Activated CD8-positive, alpha-beta memory T cell treated with anti-CD3 and anti-CD28 coated beads, Interleukin-2, amount 10 ng/mL, durations not matched to agents 7 days and 5 days (primary cell): ENCODE data around the gene HSD17B4. TPM values are rescaled to one million over a fixed set of nuclear protein-coding genes. Genes with fewer than 3 reads are reported as not detected.
"Not testable (repeated sequence)": the region's sequence is repeated elsewhere in the genome, so short reads cannot be mapped to it uniquely, and the experiment has no call there.

Experiments
- ATAC-seq: fragments of 150-1000 bp; cut with Tn5 transposase; one replicate; pipeline ENCODE4 v1.10.0; 2021; ENCODE audit warnings: moderate library complexity
- CTCF ChIA-PET: fragments of 350-600 bp; sonication (Branson Sonifier 250); formaldehyde crosslinking; loops from one replicate; lab custom pipeline; 2021; ENCODE audit warnings: antibody characterized with exemption; lab: Charles Lee
- DNase-seq: peaks from one replicate; pipeline ENCODE4 v3.0.0-alpha.2; 2020
- H3K27ac Mint-ChIP-seq: one replicate; pipeline ENCODE4 v1.8.0; 2021; ENCODE audit warnings: mild to moderate bottlenecking, mixed read lengths
- H3K27me3 Mint-ChIP-seq: one replicate; pipeline ENCODE4 v1.8.0; 2021; ENCODE audit warnings: mixed read lengths
- H3K36me3 Mint-ChIP-seq: one replicate; pipeline ENCODE4 v1.8.0; 2021; ENCODE audit warnings: mild to moderate bottlenecking, mixed read lengths
- H3K4me1 Mint-ChIP-seq: one replicate; pipeline ENCODE4 v1.8.0; 2021; ENCODE audit warnings: mixed read lengths
- H3K4me3 Mint-ChIP-seq: one replicate; pipeline ENCODE4 v1.8.0; 2021; ENCODE audit warnings: mild to moderate bottlenecking, moderate library complexity, mixed read lengths
- H3K9me3 Mint-ChIP-seq: one replicate; pipeline ENCODE4 v1.8.0; 2022; ENCODE audit warnings: low read depth, mixed read lengths
- total RNA-seq, 2 experiments: library from RNA; stranded (reverse); gene quantifications; one replicate each; pipeline ENCODE4 v1.2.3, GENCODE V29; 2021

Gene HSD17B4
- total RNA-seq, 2 experiments from 2014 or later = 62.0 to 88.0 TPM

DNA sequence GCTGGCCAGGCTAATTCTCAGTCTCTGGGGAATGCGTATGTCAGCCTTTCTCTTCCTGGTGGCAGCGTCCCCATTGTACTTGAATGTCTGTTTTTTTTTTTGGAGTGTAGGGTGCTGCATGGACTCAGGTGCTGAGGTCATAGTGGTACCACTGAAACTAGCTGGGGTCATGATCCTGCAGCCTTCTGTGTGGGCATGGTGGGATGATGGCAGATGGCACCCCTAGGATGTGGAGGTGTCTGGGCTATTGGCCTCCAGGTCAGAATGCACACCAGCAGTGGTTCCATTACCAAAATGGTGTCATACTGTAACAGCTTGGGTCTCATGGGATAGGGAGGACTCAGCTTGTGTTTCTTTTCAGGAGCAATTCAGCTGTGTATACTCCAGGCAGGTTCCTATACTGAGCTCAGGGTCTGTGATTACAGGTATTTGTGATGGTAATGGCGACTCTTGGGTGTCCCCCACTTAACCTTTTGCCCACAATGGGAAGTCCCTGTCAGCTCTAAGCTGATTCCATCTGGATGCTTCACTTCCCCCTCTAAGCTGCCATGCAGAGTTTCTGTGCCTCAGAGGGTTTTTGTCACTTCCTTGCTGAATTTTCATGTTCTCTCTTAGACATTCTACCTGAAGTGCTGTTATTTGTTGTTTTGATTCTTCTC is 17.9 kb downstream of the HSD17B4 start:
- Mint-ChIP-seq H3K27ac (no peak overlapping the region), H3K27me3 (no peaks in the 10 kb centered on the region), H3K9me3 (peaks cover 22% of the 10 kb centered on the region), H3K36me3 (peaks cover 45% of the 10 kb centered on the region), H3K4me1 (peaks cover 2% of the 10 kb centered on the region), H3K4me3 (no peak overlapping the region)
- ATAC-seq (no peak), DNase-seq (no peak)
- CTCF ChIA-PET = interaction anchor here (0.9 to 1.6 kb wide), 7 partner anchors 8 to 26 kb away, joined by 3 to 5 read pairs (median 3); no protein-coding TSS in a partner anchor

DNA sequence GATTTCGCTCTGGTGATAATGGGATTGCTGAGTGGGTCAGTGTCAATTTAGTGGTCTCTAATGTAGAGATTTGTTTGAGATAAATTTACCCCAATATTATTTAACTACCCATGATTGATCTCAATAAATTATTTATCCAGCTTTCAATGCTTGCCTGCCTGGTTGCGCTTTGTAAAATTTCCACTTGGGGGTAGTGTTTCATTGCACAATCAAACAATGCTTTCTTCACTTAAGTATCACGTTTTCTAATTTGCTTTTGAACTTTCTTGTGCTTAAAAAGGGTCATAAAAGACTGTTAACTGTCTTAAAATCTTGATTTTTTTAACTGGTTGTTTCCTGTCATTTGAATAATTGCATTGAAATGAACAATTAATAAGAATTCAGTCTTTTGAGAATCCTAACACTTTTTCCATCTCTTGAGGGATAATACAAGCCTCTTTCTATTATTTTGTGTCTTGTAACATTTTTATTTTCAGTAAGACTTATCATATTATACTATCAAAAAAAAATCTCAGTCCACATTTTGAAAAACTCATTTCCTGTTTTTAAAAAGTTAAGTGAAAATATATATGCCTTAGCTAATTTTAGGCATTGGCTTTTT is 18.7 kb downstream of the HSD17B4 start:
- no peak overlapping the region for H3K27ac Mint-ChIP-seq
- CTCF ChIA-PET = interaction anchor here (0.9 to 1.6 kb wide), 7 partner anchors 8 to 25 kb away, joined by 3 to 5 read pairs (median 3); no protein-coding TSS in a partner anchor
- no peak overlapping the region for H3K4me3 Mint-ChIP-seq
- no peaks in the 10 kb centered on the region for H3K27me3 Mint-ChIP-seq
- DNase-seq (no peak), ATAC-seq (no peak)
- peaks cover 2% of the 10 kb centered on the region for H3K4me1 Mint-ChIP-seq
- H3K9me3 Mint-ChIP-seq = peaks cover 22% of the 10 kb centered on the region
- H3K36me3 Mint-ChIP-seq = peaks cover 40% of the 10 kb centered on the region

DNA sequence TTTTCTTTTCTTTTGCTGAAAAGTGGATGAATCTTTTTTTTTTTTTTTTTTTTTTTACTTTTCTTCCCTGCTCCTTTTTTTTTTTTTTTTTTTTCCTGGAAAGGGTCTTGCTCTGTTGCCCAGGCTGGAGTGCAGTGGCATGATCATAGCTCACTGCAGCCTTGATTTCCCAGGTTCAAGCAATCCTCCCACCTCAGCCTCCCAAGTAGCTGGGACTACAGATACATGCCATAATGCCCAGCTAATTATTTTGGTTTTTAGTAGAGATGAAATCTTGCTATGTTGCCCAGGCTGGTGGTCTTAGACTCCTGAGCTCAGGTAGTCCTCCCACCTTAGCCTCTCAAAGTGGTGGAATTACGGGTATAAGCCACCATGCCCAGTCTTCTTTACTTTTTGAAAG is 20.9 kb downstream of the HSD17B4 start:
- Mint-ChIP-seq H3K4me1 (no peaks in the 10 kb centered on the region), H3K27me3 (no peaks in the 10 kb centered on the region), H3K36me3 (peaks cover 24% of the 10 kb centered on the region), H3K9me3 (peaks cover 9% of the 10 kb centered on the region), H3K27ac (no peak overlapping the region), H3K4me3 (no peak overlapping the region)
- DNase-seq (no peak), ATAC-seq (no peak)
- CTCF ChIA-PET = interaction anchor here (0.7 to 1.0 kb wide), 2 partner anchors 47 to 293 kb away, joined by 3 read pairs; no protein-coding TSS in a partner anchor

DNA sequence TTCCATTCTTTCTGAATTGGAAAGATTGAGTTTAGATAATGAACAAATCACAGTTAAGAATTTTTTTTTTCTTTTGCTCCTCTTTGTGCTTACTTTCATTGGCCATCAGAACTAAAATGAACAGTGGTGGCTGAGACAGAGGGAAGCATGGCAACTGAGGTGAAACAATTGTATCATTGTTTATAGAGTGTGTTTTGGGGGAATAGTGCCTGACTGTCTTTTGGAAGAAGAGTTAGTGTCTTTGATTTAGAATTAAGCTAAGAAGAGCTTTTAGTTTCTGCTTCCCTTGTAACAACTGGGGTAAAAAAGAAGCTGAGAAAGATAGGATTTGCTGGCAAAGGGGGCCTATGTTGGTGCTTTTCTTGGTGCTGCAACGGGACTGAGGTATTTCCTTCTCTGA is 24.0 kb downstream of the HSD17B4 start:
- no peaks in the 10 kb centered on the region for H3K27me3 Mint-ChIP-seq
- no peak overlapping the region for H3K27ac Mint-ChIP-seq
- peaks cover 16% of the 10 kb centered on the region for H3K36me3 Mint-ChIP-seq
- DNase-seq (no peak), ATAC-seq (no peak)
- no peaks in the 10 kb centered on the region for H3K9me3 Mint-ChIP-seq
- no peak overlapping the region for H3K4me3 Mint-ChIP-seq
- CTCF ChIA-PET = no interaction called here
- no peaks in the 10 kb centered on the region for H3K4me1 Mint-ChIP-seq

DNA sequence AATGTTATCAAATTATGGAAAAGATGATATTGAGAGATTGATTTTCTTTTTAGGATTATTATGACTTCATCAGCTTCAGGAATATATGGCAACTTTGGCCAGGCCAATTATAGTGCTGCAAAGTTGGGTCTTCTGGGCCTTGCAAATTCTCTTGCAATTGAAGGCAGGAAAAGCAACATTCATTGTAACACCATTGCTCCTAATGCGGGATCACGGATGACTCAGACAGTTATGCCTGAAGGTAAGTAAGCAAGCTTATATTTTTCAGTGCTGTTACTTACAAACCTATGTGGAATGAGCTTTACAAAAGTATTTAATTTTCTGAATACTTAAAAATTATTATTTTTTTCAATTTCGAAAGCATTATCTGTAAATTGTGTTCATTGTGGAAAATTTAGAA is 26.5 kb downstream of the HSD17B4 start:
- Mint-ChIP-seq H3K36me3 (peaks cover 16% of the 10 kb centered on the region), H3K4me3 (no peak overlapping the region), H3K27me3 (no peaks in the 10 kb centered on the region), H3K9me3 (no peaks in the 10 kb centered on the region), H3K4me1 (no peaks in the 10 kb centered on the region), H3K27ac (no peak overlapping the region)
- CTCF ChIA-PET = interaction anchor here (1.3 kb wide), 1 partner anchor 8 kb away, joined by 5 read pairs; no protein-coding TSS in a partner anchor
- ATAC-seq = no peak
- DNase-seq = no peak

DNA sequence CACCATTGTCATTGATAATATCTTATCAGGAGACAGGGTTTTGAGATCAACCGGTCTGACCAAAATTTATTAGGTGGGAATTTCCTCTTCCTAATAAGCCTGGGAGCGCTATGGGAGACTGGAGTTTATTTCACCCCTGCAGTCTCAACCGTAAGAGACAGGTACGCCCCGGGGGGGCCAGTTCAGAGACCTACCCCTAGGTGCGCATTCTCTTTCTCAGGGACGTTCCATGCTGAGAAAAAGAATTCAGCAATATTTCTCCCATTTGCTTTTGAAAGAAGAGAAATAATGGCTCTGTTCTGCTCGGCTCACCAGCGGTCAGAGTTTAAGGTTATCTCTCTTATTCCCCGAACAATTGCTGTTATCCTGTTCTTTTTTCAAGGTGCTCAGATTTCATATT is 28.3 kb downstream of the HSD17B4 start:
- peaks cover 22% of the 10 kb centered on the region for H3K36me3 Mint-ChIP-seq
- H3K4me3 Mint-ChIP-seq, H3K4me1 Mint-ChIP-seq, ATAC-seq, H3K27me3 Mint-ChIP-seq, CTCF ChIA-PET, H3K27ac Mint-ChIP-seq, DNase-seq, H3K9me3 Mint-ChIP-seq: not testable (repeated sequence)

DNA sequence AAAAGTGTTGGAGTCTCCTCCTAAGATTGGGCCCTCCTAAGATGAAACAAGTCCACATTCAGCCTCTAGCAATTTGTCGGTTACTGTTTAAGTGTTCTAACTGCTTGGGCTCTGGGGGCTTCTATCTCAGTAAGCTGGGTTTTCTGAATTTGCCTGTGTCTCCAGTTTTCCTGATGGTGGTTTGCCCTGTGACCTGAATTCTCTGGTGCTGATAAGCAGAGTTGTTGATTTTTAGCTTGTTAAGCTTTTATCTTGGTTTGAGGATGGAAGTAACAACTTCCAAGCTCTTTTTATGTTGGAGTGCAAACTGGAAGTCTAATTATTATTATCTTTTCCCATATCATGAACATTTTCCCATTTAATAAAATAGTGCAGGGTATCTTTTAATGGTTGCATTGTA is 30.9 kb downstream of the HSD17B4 start:
- H3K27me3 Mint-ChIP-seq = no peaks in the 10 kb centered on the region
- no peaks in the 10 kb centered on the region for H3K4me1 Mint-ChIP-seq
- CTCF ChIA-PET = interaction anchor here (0.9 to 1.3 kb wide), 2 partner anchors 13 to 127 kb away, joined by 3 read pairs; partner anchors contain the start of gene TNFAIP8

DNA sequence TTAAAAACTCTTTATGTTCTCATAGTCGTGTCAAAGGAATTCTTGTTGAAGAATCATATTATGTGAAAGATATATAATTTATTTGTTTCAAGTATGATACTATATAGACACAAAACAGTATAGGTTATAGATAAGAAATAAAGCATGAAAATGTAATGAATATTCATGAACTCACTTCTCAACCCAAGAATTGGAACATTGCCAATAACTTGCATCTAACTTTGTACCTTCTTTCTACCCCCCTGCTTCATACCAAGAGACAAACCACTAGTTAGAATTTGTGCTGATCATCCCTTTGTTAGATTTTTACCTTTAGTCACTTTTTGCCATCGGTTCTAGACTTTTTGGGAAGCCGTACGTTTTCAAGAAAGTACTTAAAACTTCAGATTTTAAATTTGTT is 32.6 kb downstream of the HSD17B4 start:
- CTCF ChIA-PET = no interaction called here
- Mint-ChIP-seq H3K4me3 (no peak overlapping the region), H3K4me1 (no peaks in the 10 kb centered on the region), H3K27ac (no peak overlapping the region), H3K27me3 (no peaks in the 10 kb centered on the region), H3K36me3 (peaks cover 24% of the 10 kb centered on the region), H3K9me3 (no peaks in the 10 kb centered on the region)
- no peak for ATAC-seq
- no peak for DNase-seq

More for the DNA sequence above, 30.9 kb downstream of the HSD17B4 start:
- no peak for DNase-seq
- Mint-ChIP-seq H3K4me3 (no peak overlapping the region), H3K9me3 (no peaks in the 10 kb centered on the region), H3K36me3 (peaks cover 24% of the 10 kb centered on the region), H3K27ac (no peak overlapping the region)
- ATAC-seq = no peak

DNA sequence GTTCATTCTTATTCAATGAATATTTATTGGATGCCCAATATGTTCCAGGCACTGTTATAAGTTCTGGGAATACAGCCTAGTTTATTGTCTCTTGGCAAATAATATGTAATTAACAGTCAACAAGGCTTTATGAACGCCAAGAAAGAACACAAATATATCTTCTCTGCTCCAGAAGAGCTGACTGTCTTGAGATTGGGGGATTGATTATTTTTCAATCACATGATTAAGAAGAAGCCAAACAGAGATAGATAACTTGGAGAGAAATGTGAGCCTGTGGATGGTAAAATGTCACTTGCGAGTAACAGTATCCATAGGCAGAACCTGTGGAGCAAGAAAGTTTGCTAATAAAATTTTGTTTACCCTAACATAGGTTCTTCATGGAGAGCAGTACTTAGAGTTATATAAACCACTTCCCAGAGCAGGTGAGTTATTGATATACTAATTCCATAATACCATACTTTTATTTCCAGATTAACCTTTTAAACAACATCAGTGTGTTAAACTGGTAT is 49.4 kb downstream of the HSD17B4 start:
- CTCF ChIA-PET = no interaction called here
- H3K4me3 Mint-ChIP-seq = no peak overlapping the region
- H3K27ac Mint-ChIP-seq = no peak overlapping the region
- no peaks in the 10 kb centered on the region for H3K4me1 Mint-ChIP-seq
- peaks cover 39% of the 10 kb centered on the region for H3K36me3 Mint-ChIP-seq
- DNase-seq = no peak
- no peaks in the 10 kb centered on the region for H3K27me3 Mint-ChIP-seq
- no peak for ATAC-seq
- H3K9me3 Mint-ChIP-seq = peaks cover 10% of the 10 kb centered on the region

DNA sequence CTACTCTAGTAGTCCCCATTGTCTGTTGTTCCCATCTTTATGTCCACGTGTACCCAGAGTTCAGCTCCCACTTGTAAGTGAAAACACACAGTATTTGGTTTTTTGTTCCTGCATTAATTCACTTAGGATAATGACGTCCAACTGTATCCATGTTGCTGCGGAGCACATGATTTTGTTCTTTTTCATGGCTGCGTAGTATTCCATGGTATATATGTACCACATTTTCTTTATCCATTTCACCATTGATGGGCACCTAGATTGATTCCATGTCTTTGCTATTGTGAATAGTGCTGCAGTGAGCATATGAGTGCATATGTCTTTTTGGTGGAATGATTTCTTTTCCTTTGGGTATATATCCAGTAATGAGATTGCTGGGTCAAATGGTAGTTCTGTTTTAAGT is 51.6 kb downstream of the HSD17B4 start:
- H3K36me3 Mint-ChIP-seq = peaks cover 44% of the 10 kb centered on the region
- ATAC-seq, H3K4me3 Mint-ChIP-seq, H3K27ac Mint-ChIP-seq, H3K9me3 Mint-ChIP-seq, H3K27me3 Mint-ChIP-seq, CTCF ChIA-PET, DNase-seq, H3K4me1 Mint-ChIP-seq: not testable (repeated sequence)

DNA sequence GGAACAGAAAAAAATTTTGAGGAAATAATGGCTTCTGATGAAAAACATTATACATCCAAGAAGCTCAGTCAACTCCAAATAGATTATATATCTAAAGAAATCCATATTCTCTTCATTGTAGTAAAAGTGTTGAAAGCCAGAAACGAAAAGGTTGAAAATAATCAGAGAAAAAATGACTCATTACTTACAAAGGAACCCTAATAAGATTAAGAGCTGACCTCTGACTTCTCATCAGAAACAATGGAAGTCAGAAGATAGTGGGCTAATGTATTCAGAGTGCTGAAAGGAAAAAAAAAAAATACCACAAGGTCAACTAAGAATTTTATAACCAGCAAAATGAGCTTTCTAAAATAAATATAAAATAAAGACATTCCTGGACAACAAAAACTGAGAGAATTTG is 60.0 kb downstream of the HSD17B4 start:
- CTCF ChIA-PET = no interaction called here

DNA sequence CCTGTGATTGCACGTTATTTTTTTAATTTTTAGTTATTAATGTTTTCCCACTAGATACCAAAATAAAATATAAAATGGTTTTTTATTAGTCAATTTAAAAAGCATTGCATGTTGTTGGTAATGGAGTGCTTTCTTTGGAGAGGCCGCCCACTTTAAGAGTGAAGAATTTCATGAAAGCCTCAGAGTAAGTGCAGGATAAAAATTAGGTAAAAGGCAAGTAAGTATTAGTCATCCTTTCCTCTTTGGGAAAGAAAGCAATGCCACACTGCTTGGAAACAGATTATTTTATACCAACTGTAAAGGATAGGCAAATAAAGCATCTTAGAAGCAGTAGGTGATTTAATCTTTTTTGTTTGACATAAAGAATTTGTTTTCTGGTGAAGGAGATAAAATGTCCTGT is 62.9 kb downstream of the HSD17B4 start:
- CTCF ChIA-PET = no interaction called here
- ATAC-seq (no peak), DNase-seq (no peak)
- H3K36me3 Mint-ChIP-seq = peaks cover 20% of the 10 kb centered on the region
- H3K9me3 Mint-ChIP-seq = no peaks in the 10 kb centered on the region
- no peak overlapping the region for H3K27ac Mint-ChIP-seq
- H3K27me3 Mint-ChIP-seq = no peaks in the 10 kb centered on the region
- no peaks in the 10 kb centered on the region for H3K4me1 Mint-ChIP-seq
- no peak overlapping the region for H3K4me3 Mint-ChIP-seq

More for the DNA sequence above, 60.0 kb downstream of the HSD17B4 start:
- no peak overlapping the region for H3K27ac Mint-ChIP-seq
- peaks cover 27% of the 10 kb centered on the region for H3K36me3 Mint-ChIP-seq
- no peak for DNase-seq
- ATAC-seq = no peak
- no peak overlapping the region for H3K4me3 Mint-ChIP-seq
- H3K27me3 Mint-ChIP-seq = no peaks in the 10 kb centered on the region
- no peaks in the 10 kb centered on the region for H3K9me3 Mint-ChIP-seq
- no peaks in the 10 kb centered on the region for H3K4me1 Mint-ChIP-seq

DNA sequence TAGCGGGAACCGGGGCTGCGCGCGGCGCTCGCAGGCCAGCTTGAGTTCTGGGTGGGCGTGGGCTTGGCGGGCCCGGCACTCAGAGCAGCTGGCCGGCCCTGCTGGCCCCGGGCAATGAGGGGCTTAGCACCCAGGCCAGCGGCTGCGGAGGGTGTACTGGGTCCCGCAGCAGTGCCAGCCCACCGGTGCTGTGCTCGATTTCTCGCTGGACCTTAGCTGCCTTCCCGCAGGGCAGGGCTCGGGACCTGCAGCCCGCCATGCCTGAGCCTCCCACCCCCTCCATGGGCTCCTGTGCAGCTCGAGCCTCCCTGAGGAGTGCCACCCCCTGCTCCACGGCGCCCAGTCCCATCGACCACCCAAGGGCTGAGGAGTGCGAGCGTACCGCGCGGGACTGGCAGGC is 64.8 kb downstream of the HSD17B4 start:
- H3K4me3 Mint-ChIP-seq, DNase-seq, H3K4me1 Mint-ChIP-seq, H3K27ac Mint-ChIP-seq, H3K27me3 Mint-ChIP-seq, ATAC-seq, CTCF ChIA-PET, H3K9me3 Mint-ChIP-seq: not testable (repeated sequence)
- H3K36me3 Mint-ChIP-seq = peaks cover 16% of the 10 kb centered on the region

DNA sequence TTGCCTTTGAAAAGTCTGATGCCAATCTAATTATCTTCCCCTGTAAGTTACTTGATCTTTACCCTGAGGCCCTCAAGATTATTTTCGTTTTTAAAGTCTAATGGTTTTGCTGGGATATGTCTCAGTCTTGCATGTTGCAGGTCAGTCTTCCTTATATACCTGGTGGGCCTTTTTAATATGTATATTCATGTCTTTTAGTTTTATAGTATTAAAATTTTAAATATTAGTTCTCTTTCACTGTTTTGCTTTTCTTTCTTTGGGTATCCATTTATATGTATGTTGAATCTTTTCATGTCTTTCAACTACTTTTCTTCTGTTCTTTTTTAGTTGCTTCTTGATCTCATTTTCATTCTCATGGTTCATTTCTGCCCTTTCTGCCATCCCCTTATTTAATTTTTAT is 68.9 kb downstream of the HSD17B4 start:
- ATAC-seq (no peak), DNase-seq (no peak)
- H3K4me1 Mint-ChIP-seq = no peaks in the 10 kb centered on the region
- no peaks in the 10 kb centered on the region for H3K9me3 Mint-ChIP-seq
- no peaks in the 10 kb centered on the region for H3K27me3 Mint-ChIP-seq
- no peak overlapping the region for H3K4me3 Mint-ChIP-seq
- H3K36me3 Mint-ChIP-seq = peaks cover 19% of the 10 kb centered on the region
- CTCF ChIA-PET = no interaction called here
- no peak overlapping the region for H3K27ac Mint-ChIP-seq
